Uterus (tissue), 4 donors: Measurements from ENCODE around the gene APOB. TPM values are rescaled to one million over a fixed set of nuclear protein-coding genes. Genes with fewer than 3 reads are reported as not detected.

ENCODE experiments used
- DNase-seq, 2 donors: peaks; one replicate each; pipeline ENCODE4 v3.0.0-alpha.2; 2019 to 2020
- H3K27ac ChIP-seq, 2 donors: fragments of 200-600 bp; sonication (generic); 1 replicate in 1 of 2; 2 replicates in 1 of 2; pipeline ENCODE4 v1.5.1; 2016 to 2018
- H3K27me3 ChIP-seq, 2 donors: fragments of 200-600 bp; sonication (generic); one replicate each; pipeline ENCODE4 v1.5.1; 2018 to 2019; ENCODE audit warnings: control low read depth in 1 of 2
- H3K36me3 ChIP-seq, 2 donors: fragments of 200-600 bp; sonication (generic); one replicate each; pipeline ENCODE4 v1.5.1; 2019; ENCODE audit warnings: control low read depth in 1 of 2
- H3K4me1 ChIP-seq, 2 donors: fragments of 200-600 bp; sonication (generic); one replicate each; pipeline ENCODE4 v1.5.1; 2018 to 2019; ENCODE audit warnings: control low read depth in 1 of 2
- H3K4me3 ChIP-seq, 2 donors: fragments of 200-600 bp; sonication (generic); 1 replicate in 1 of 2; 2 replicates in 1 of 2; pipeline ENCODE4 v1.5.1; 2018 to 2019; ENCODE audit warnings: mild to moderate bottlenecking in 1 of 2
- H3K9me3 ChIP-seq, 2 donors: fragments of 200-600 bp; sonication (generic); one replicate each; pipeline ENCODE4 v1.5.1; 2019; ENCODE audit warnings: control low read depth in 1 of 2
- CTCF ChIP-seq, 4 experiments: fragments of 200-600 bp in 2 of 4; fragments of 450-650 bp in 2 of 4; sonication (generic) in 2 of 4; IDR thresholded peaks; one replicate each; pipeline ENCODE4 v1.5.1; 2016 to 2019; ENCODE audit warnings: antibody characterized with exemption in 4 of 4, mild to moderate bottlenecking in 2 of 4, moderate library complexity in 1 of 4
- POLR2A ChIP-seq, 2 donors: fragments of 450-650 bp; IDR thresholded peaks; one replicate each; pipeline ENCODE4 v1.6.1; 2016; ENCODE audit warnings: antibody characterized with exemption in 2 of 2, mild to moderate bottlenecking in 1 of 2, moderate library complexity in 1 of 2
- intact Hi-C: fragments of 100-400 bp; cut with DNase I; formaldehyde crosslinking; loops from one replicate; pipeline ENCODE4 v1.15.1; 2023; ENCODE audit warnings: low total_unique reads
- total RNA-seq, 4 donors: library from RNA; depleted of rRNA in 3 of 4; stranded (reverse); fragments of >200 nt in 3 of 4; gene quantifications; one replicate each; pipeline versions ENCODE4 v1.1.0 to v1.2.4, GENCODE V29; 2014 to 2023
- donor health status: DM: yes; HTN: yes; CAD: no.

The APOB gene
- total RNA-seq, 4 donors from 2014 or later: 0.41 to 0.55 TPM; not detected in 2

GRCh38 chr2:20955277-20956026 is 88.4 kb downstream of the APOB start:
- Histone ChIP-seq H3K4me3 (no peak overlapping the region), H3K4me1 (no peaks in the 10 kb centered on the region), H3K27ac (no peak overlapping the region), H3K27me3 (no peaks in the 10 kb centered on the region), H3K9me3 (no peaks in the 10 kb centered on the region), H3K36me3 (no peaks in the 10 kb centered on the region)
- no peak for TF ChIP-seq CTCF (IDR thresholded peaks at IDR 0.05)
- no peak for TF ChIP-seq POLR2A (IDR thresholded peaks at IDR 0.05)
- no peak for DNase-seq
- intact Hi-C loops: no loop called here

DNA sequence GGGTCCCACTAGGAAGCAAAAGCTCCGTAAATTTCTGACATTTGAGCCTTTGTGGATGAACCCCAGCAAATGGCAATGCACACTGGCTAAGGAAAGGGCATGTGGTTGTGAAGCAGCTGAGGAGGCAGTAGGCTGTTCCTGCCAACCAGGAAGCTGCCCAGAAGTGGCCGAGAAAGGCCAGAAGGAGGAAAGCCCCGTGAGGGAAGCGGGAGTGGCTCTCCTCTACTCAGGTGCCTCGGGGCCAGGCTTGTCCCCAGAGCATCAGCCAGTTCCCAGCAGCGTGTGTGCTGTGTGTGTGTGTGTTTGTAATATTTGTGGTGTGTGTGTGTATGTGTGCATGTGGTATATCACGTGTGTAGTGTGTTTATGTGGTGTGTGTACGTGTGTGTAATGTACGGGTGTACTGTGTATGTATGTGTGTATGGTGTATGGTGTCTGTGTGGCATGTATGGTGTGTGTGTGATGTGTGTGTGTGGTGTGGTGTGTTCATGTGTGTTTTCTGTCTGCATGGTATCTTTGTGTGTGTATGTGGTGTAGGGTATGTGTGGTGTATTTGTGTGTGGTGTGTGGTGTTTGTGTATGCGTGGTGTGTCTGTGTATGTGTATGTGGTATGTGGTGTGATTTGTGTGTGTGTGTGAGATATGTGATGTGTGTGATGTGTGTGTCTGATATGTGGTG is 90.6 kb downstream of the APOB start:
- Histone ChIP-seq H3K27ac (no peak overlapping the region), H3K36me3 (no peaks in the 10 kb centered on the region), H3K9me3 (no peaks in the 10 kb centered on the region), H3K4me1 (no peaks in the 10 kb centered on the region), H3K27me3 (no peaks in the 10 kb centered on the region), H3K4me3 (no peak overlapping the region)
- TF ChIP-seq CTCF (IDR thresholded peaks at IDR 0.05) (no peak), POLR2A (IDR thresholded peaks at IDR 0.05) (no peak)
- intact Hi-C loops: no loop called here
- no peak for DNase-seq

Other genes starting within 250 kb of the APOB start
- 10 to 100 TPM in 3 of 4 donors, 1 to 10 TPM in 1; 9.7 to 62.4 (median 19.9) TPM for gene LDAH, start 221.0 kb downstream of the APOB start, total RNA-seq
- under 1 TPM in 2 of 4 donors, not detected in 2; under 0.01 to 0.28 TPM for gene TDRD15, start 79.9 kb upstream of the APOB start, total RNA-seq